ENCODE results near the gene C6orf132.

Gene C6orf132

DNA sequence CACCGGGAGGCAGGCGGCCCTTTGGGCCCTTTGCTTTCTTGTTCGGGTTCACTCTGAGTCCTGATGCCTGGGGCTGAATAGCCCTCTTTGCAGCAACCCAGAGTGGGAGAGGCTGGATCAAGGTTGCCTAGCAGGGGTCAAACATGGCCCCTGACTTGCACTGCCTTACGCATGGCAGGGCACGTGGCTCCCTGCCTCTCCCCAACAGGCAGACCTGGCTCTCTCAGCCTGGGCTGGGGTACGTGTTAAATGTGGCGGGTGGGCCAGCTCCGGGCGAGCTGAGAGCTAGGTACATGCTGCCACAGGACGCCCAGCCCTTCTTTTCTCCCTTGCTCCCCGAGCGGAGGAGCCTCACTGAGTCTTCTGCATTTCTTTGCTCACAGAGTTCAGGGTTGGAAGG lies 7.3 kb downstream of the C6orf132 start:
- no peak for ATAC-seq

DNA sequence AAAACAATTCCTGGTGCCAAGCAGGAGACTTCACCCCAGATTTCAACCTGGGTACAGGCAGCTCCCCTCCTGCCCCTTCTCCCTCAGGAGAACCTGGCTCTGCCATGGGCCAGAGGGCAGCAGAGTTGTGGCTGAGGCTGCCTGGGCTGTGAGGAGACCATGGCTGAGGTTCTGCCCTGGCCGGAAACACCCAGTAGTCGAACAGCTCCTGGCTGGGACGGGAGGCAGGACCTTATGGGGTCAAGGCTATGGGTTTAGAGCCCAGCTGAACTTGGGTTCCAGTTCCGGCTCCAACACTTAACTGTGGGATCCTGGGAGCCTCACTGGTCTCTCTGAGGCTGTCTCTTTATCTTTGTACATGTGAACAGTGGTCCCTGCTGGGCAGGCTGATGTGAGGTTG lies 8.5 kb downstream of the C6orf132 start:
- no peak for ATAC-seq

- no peak for ATAC-seq
Observed at GRCh38 chr6:42131531-42131930, 10.9 kb downstream of the C6orf132 start.

DNA sequence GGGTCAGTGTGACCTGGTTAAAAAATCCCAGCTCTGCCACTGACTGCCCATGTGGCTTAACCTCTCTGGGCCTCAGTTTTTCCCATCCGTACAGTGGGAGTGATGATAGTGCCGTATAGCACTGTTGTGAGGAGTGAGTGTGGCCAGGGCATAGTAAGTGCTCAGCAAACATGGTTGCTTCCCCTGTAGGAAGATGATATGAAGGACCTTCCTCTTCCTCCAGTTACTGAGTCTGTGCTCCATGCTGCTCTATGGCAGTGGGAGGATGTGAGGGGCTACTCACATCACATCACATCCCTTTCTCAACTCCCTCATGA lies 13.1 kb downstream of the C6orf132 start:
- no peak for ATAC-seq

GRCh38 chr6:42128460-42129359 lies 13.7 kb downstream of the C6orf132 start:
- ATAC-seq, result no peak

GRCh38 chr6:42125663-42126062 lies 16.8 kb downstream of the C6orf132 start:
- no peak for ATAC-seq

DNA sequence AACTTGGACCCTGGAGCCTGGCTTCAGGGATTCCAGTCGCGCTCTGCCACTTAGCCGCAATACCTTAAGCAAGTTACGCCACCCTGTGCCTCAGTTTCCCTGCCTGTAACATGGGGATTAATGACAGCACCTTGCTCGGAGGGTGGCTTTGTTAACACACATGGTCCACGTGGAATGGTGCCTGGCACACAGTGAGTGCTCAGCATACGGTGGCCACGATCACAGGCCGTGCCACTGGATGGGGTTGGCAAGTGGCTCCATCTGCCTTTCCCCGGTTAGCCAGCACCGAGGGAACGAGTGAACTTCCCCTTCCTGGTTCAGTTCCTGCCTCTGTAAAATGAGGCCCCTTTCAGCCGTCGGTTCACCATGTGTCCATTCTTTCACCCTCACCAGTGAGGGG lies 17.2 kb downstream of the C6orf132 start:
- ATAC-seq, result no peak

DNA sequence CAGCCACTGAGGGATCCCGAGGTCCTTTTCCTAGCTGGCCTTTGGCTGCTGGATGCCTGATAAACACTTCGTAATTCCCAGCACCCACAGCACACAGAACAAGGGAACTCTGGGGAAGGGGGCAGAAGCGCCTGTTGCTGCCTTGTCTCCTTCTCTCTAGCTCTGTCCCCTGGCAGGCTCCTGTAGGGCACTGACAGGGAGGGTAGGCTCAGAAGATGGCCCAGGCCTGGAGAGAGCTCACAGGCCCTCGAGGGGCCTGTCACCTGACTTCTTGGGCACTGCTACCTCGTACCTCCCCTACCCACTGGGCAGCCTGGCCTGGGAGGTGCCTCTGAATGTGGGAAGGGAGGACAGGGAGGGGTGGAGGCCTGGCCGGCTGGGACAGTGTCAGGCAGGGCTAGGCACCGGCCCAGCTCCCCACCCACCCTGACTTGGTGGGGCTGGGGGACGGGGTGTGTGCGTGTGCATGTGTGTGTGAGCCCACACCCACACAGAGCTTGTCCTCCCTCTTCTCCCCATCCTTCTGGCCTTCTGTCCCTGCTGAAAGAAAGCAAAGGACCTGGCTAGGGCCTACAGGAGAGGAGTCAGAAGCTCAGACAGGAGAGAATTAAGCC lies 18.1 kb downstream of the C6orf132 start:
- no peak for ATAC-seq

- no peak for ATAC-seq
Observed at GRCh38 chr6:42123379-42124103, 18.9 kb downstream of the C6orf132 start.

- no peak for ATAC-seq
Observed at GRCh38 chr6:42120895-42121865, 21.2 kb downstream of the C6orf132 start.

GRCh38 chr6:42118162-42119001 lies 24.0 kb downstream of the C6orf132 start:
- ATAC-seq, result no peak

DNA sequence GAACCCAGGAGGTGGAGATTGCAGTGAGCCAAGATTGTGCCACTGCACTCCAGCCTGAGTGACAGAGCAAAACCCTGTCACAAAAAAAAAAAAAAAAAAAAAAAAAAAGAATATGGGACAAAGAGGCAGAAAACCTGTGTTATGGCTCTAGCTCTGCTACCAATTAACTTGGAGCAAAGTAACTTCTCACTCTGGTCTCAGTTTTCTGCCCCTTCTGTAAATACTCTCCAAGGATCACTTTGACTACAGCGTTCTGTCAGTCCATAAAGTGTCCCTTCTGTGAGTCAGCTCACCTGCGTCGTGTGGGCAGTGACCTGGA lies 24.6 kb downstream of the C6orf132 start:
- no peak for ATAC-seq

DNA sequence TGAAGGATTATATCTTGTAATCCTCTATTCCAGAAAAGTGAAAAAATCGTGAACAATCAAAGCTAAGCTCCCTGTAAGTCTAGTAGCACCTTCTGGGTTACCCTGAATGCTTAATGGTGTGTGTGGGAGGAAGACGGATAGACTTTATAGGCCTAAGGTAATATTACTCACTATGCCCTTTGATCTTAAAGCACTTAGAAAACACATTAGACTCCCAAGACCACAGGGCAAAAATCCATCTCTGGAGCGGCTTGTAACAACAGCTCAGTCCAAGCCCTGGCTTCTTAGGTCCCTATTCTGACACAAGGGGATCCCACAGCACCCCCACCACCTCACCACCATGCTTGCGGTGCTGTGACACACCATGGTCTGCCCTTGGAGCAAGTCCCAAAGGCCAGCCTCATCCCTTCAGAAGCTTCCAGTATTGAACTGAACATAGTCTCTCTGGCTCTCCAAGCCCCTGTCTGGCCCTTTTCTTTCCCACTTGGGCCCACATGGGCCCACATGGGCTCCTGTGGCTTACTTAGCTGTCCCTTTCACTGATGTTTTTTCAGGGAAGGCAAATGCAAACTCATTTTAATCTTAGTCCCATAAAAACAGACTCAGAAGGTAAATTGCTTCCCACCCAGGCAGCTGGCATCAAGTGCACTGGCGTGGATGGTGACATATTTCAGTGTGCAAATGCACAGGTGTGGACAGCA lies 28.3 kb downstream of the C6orf132 start:
- ATAC-seq, result no peak

GRCh38 chr6:42112351-42112750 lies 30.1 kb downstream of the C6orf132 start:
- no peak for ATAC-seq

DNA sequence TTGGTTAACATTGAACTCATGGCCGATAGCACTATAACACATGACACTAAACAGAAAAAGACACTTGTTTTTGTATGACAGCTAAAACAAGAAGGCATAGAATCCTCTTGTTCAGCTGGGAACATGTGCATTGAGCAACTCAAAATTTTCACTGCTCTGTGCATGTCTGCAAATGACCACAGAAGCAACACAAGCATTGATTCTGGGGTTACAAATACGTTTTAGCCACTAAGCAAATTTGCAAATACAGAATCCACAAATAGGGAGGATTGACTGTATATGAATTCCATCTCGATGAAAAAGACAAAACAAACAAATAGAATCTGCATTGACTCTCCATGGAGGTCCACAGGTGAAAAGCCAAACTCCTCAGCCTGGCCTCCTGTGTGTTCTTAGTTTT lies 31.7 kb downstream of the C6orf132 start:
- no peak for ATAC-seq

- ATAC-seq, result no peak
Observed at GRCh38 chr6:42108071-42108470, 34.3 kb downstream of the C6orf132 start.

DNA sequence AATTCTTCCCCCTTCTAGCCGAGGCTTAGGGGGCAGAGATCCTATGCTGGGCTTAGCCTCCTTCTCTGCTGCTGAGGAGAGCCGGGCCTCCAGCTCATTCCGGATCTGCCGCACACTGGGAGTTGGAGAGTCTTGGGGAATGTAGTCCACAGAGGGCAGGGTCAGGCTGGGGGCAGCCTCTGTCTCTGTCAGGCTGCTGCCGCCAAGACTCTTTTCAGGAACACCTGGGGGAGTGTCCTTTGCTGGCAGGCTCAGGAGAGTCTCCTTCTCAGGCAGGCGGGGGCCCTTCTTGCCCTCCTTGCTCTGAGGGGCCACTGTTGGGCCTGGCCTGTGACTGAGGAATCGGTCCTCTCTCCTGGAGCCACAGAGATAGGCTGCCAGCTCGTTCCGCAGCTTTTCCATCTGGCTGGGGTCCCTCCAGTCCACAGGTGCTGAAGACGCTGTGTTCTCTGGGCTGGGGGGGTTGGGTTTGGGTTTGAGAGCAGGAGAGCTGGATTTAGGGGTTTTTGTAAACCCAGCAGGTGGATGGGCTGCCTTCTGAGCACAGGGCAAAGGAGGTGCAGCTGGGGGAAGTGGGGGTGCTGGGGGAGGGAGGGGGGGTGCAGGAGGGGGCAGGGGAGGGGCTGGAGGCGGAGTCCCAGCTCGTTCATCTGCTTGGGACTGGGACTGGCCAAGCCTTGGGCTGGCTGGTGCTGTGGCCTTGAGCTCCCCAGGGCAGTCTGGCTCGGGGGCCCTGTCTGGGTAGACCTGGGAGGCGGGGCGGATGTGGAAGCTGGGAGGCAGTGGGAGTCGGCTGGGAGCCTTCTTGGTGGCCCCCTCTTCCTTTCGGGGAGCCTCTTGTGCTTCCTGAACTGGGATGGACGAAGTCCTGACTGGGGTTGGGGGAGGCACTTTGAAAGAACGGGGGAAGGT lies 36.1 kb downstream of the C6orf132 start:
- no peak for ATAC-seq

DNA sequence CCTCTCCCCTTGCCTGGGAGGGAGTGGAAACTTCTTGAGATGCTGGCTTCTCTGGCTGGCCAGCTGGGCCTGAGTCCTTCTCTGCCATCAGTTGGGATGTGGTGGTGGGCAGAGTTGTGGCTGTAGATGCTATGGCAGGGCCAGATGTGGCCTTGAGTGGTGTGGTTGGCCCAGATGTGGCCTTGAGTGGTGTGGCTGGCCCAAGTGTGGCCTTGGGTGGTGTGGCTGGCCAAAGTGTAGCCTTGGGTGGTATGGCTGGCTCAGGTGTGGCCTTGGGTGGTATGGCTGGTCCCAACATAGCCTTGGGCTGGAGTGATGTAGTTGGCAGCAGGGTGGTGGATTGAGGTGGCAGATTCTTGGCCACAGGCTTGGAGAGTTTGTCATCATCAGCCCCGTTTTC lies 36.7 kb downstream of the C6orf132 start:
- ATAC-seq, result no peak

GRCh38 chr6:42105156-42105648 lies 37.2 kb downstream of the C6orf132 start:
- no peak for ATAC-seq

DNA sequence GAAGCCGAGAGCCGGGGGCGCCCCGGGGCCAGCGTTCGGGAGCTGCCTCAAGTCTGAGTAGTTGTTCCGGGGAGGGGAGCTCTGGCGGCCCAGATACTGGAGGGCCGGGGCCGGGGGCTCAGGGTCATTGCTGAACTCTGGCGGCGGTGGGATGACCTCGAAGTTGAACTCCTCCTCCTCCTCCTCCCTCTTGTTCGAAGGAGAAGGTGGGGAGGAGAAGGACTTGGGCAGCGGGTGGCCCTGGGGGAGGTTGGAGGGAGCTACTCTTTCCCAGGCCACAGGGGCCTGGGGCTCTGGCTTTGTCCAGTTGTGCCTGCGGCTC lies 37.7 kb downstream of the C6orf132 start:
- peak in 1 of 2 donors; percentile 6 for ATAC-seq
